Karpas-422 (cell line): ENCODE results near the gene SSBP3. TPM values are rescaled to one million over a fixed set of nuclear protein-coding genes. Genes with fewer than 3 reads are reported as not detected.

Experiments used
- DNase-seq: peaks from one replicate; pipeline ENCODE4 v3.0.0-alpha.2; 2015
- H2AFZ ChIP-seq: fragments of 200-600 bp; sonication (generic); 2 replicates; pipeline ENCODE4 v1.6.1; 2014; ENCODE audit warnings: antibody characterized with exemption, low read length, mixed read lengths
- H3K27ac ChIP-seq: fragments of 200-600 bp; sonication (generic); 2 replicates; pipeline ENCODE4 v1.5.1; 2014; ENCODE audit warnings: mild to moderate bottlenecking, low read length, moderate library complexity
- H3K27me3 ChIP-seq: fragments of 200-600 bp; sonication (generic); 2 replicates; pipeline ENCODE4 v1.6.1; 2014; ENCODE audit warnings: low read length, mixed read lengths
- H3K36me3 ChIP-seq: fragments of 200-600 bp; sonication (generic); 2 replicates; pipeline ENCODE4 v1.6.1; 2014; ENCODE audit warnings: low read length, mixed read lengths; ENCODE audit not compliant: insufficient read depth
- H3K4me1 ChIP-seq: fragments of 200-600 bp; sonication (generic); 2 replicates; pipeline ENCODE4 v1.6.1; 2014; ENCODE audit warnings: mild to moderate bottlenecking, low read length, mixed read lengths
- H3K4me2 ChIP-seq: fragments of 200-600 bp; sonication (generic); 2 replicates; pipeline ENCODE4 v1.6.1; 2014; ENCODE audit warnings: low read length, low read depth, mild to moderate bottlenecking; ENCODE audit not compliant: poor library complexity, severe bottlenecking
- H3K4me3 ChIP-seq: fragments of 200-600 bp; sonication (generic); 2 replicates; pipeline ENCODE4 v1.5.1; 2014; ENCODE audit warnings: mild to moderate bottlenecking, antibody characterized with exemption, low read length, mixed read lengths
- H3K79me2 ChIP-seq: fragments of 200-600 bp; sonication (generic); 2 replicates; pipeline ENCODE4 v1.6.1; 2014; ENCODE audit warnings: mild to moderate bottlenecking, low read length, mixed read lengths
- H3K9ac ChIP-seq: fragments of 200-600 bp; sonication (generic); 2 replicates; pipeline ENCODE4 v1.6.0; 2014; ENCODE audit warnings: low read length
- H3K9me2 ChIP-seq: fragments of 200-600 bp; sonication (generic), shearing (Covaris generic); replicated peaks from 2 replicates; pipeline ENCODE4 v1.6.0; 2014; ENCODE audit warnings: mild to moderate bottlenecking, low read length, moderate library complexity; ENCODE audit not compliant: insufficient read depth
- H3K9me3 ChIP-seq: fragments of 300-700, 200-600 bp; sonication (generic); 2 replicates; pipeline ENCODE4 v1.6.1; 2014; ENCODE audit warnings: low read length, mixed read lengths
- H4K20me1 ChIP-seq: fragments of 200-600 bp; sonication (generic); 2 replicates; pipeline ENCODE4 v1.6.1; 2014; ENCODE audit warnings: mild to moderate bottlenecking, antibody characterized with exemption, low read length, low read depth; ENCODE audit not compliant: insufficient read depth
- total RNA-seq: library from RNA; depleted of rRNA; stranded (reverse); fragments of >200 nt; shearing (Covaris generic); gene quantifications from 2 replicates; pipeline ENCODE4 v1.2.3, GENCODE V29; 2014; ENCODE audit warnings: low replicate concordance; rRNA removed

SSBP3 gene
- total RNA-seq, 1 experiment from 2014 or later = 4.7 TPM

DNA sequence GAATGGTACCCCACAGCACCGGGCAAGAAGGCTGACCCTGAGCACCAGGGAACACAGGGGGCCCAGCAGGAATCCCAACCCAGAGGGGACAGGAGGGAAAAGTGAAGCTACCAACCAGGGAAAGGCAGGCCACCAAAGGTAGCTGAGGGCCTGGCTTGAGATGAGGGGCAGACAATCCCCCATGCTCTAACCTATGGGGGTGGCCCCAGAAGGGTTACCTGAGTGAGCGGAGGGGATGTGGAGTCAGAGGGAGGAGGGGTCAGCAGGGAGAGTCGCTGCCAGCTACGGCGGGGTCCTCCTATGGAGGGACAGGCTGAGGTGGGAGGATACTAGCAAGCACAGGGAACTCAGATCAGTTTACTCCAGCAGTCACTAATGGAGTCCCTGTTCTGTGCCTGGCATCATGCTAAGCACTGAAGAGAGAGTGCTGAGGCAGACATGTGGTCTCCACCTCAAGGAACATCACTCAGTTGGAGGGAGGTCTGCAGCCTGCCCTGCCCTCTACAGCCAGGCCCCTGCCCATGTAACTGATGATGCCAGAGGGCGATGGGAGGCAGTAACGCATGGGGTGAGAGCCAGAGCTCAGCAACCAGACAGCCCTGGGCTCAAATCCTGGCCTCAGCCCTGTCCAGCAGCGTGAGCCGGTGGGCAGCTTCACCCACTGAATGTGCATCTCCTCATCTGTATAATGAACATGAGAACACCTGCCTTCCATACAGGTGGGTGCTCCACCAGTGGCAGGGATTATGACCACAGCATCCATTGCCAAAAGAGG is 227.7 kb downstream of the SSBP3 start:
- Histone ChIP-seq H2AFZ (no peak overlapping the region), H4K20me1 (no peaks in the 10 kb centered on the region), H3K4me3 (no peak overlapping the region), H3K9me2 (no peaks in the 10 kb centered on the region), H3K4me1 (peaks cover 10% of the 10 kb centered on the region), H3K79me2 (no peaks in the 10 kb centered on the region), H3K4me2 (no peak overlapping the region), H3K27ac (no peak overlapping the region), H3K9me3 (no peaks in the 10 kb centered on the region), H3K27me3 (no peaks in the 10 kb centered on the region), H3K9ac (no peak overlapping the region), H3K36me3 (no peaks in the 10 kb centered on the region)
- DNase-seq = no peak

DNA sequence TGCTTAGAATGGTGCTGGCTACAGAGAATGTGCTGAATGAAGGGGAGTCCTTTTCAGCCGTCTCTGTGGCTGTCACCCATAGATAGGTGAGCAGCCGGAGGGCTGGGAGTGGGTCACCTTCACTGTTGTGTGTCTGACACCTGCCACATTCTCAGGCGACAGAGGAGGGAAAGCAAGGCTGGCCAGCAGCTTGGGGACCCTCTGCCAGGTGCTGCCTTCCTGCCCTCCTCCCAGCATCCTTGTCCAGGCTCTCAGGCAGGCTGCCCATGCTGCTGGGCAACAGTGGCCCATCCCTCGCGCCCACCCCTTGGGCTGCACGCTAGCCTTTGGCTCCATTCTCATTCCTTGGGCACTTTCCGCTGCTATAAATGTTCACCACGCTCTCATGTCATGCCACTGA is 228.5 kb downstream of the SSBP3 start:
- Histone ChIP-seq H3K4me2 (no peak overlapping the region), H3K27me3 (no peaks in the 10 kb centered on the region), H3K9me3 (no peaks in the 10 kb centered on the region), H3K36me3 (no peaks in the 10 kb centered on the region), H3K9me2 (no peaks in the 10 kb centered on the region), H4K20me1 (no peaks in the 10 kb centered on the region), H3K79me2 (no peaks in the 10 kb centered on the region), H3K4me3 (no peak overlapping the region), H2AFZ (no peak overlapping the region), H3K9ac (no peak overlapping the region), H3K27ac (no peak overlapping the region), H3K4me1 (peaks cover 10% of the 10 kb centered on the region)
- no peak for DNase-seq

DNA sequence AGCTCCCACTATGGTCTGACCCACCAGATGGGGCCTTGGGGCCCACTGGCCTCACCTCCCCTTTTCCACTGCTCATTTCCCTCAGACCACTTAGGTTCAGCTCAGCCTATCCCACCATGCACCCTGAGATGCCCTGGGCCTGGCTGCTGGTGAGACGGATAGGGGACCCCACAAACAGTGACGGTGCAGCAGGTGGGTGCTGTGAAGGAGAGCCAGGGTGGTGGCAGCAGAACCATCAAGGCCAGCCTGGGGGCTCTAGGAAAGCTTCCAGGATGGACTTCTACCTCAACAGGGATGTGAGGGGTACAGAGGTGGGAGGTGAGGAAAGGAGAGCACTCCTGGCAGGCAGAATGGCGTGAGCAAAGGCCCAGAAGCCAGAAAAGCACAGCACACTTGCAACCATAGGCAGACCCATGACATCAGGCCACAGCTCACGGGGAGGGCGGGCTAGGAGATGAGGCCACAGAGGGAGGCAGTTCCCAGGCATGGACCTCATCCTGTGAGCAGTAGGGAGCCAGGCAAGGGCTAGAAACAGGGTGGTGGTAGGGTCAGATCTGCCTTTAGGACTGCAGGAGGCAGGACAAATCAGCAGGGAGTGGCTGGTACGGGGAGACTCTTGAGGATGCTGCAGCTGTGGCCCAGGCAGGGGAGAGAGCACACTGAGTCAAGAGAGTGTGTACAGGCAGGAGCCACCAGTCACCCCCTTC is 229.4 kb downstream of the SSBP3 start:
- no peak overlapping the region for H3K9ac ChIP-seq
- H3K4me3 ChIP-seq = no peak overlapping the region
- no peaks in the 10 kb centered on the region for H3K27me3 ChIP-seq
- H3K4me2 ChIP-seq = no peak overlapping the region
- no peaks in the 10 kb centered on the region for H3K9me2 ChIP-seq
- no peaks in the 10 kb centered on the region for H4K20me1 ChIP-seq
- no peaks in the 10 kb centered on the region for H3K9me3 ChIP-seq
- no peak overlapping the region for H2AFZ ChIP-seq
- no peak for DNase-seq
- peaks cover 10% of the 10 kb centered on the region for H3K4me1 ChIP-seq
- no peaks in the 10 kb centered on the region for H3K79me2 ChIP-seq
- no peaks in the 10 kb centered on the region for H3K36me3 ChIP-seq
- H3K27ac ChIP-seq = no peak overlapping the region

Other genes with a start within 250 kb of the SSBP3 start
- 6.1 and 7.9 TPM in 2 replicates for gene CYB5RL, start 206.4 kb downstream of the SSBP3 start, total RNA-seq
- gene MRPL37, start 206.2 kb downstream of the SSBP3 start, total RNA-seq = 80.1 and 91.3 TPM in 2 replicates
- not detected in 2 replicates for gene ACOT11, start 141.8 kb upstream of the SSBP3 start, total RNA-seq
- gene FAM151A, start 217.1 kb upstream of the SSBP3 start, total RNA-seq = not detected in 2 replicates
- not detected in 2 replicates for gene MROH7, start 235.4 kb upstream of the SSBP3 start, total RNA-seq